Osteocyte (in vitro differentiated cells): Measurements from ENCODE around the gene MEIOB. TPM values are rescaled to one million over a fixed set of nuclear protein-coding genes. Genes with fewer than 3 reads are reported as not detected.

Experiments
- DNase-seq: peaks from one replicate; pipeline ENCODE4 v3.0.0; 2021; ENCODE audit warnings: mixed read lengths; ENCODE audit not compliant: unreplicated experiment; ENCODE audit errors: extremely low spot score
- H3K27ac Mint-ChIP-seq: one replicate; pipeline ENCODE4 v1.8.0; 2021; ENCODE audit warnings: mild to moderate bottlenecking, mixed read lengths; ENCODE audit not compliant: unreplicated experiment
- H3K27me3 Mint-ChIP-seq: one replicate; pipeline ENCODE4 v1.8.0; 2021; ENCODE audit warnings: mixed read lengths; ENCODE audit not compliant: unreplicated experiment
- H3K36me3 Mint-ChIP-seq: one replicate; pipeline ENCODE4 v1.8.0; 2021; ENCODE audit warnings: mixed read lengths; ENCODE audit not compliant: unreplicated experiment
- H3K4me1 Mint-ChIP-seq: one replicate; pipeline ENCODE4 v1.8.0; 2021; ENCODE audit warnings: mixed read lengths; ENCODE audit not compliant: unreplicated experiment
- H3K4me3 Mint-ChIP-seq: one replicate; pipeline ENCODE4 v1.8.0; 2021; ENCODE audit warnings: mild to moderate bottlenecking, moderate library complexity, mixed read lengths; ENCODE audit not compliant: unreplicated experiment
- H3K9me3 Mint-ChIP-seq: one replicate; pipeline ENCODE4 v1.8.0; 2021; ENCODE audit warnings: mixed read lengths; ENCODE audit not compliant: unreplicated experiment
- total RNA-seq: library from RNA; stranded (reverse); gene quantifications from 2 replicates; pipeline ENCODE4 v1.2.1, GENCODE V29; 2021
- TF ChIP-seq, protein P1 (sequence below): fragments of 200-600 bp; sonication (generic); IDR thresholded peaks from 2 replicates; pipeline ENCODE4 v1.5.0; 2021; ENCODE audit warnings: antibody characterized with exemption, mild to moderate bottlenecking, moderate library complexity

Gene MEIOB
- total RNA-seq, 1 donor from 2014 or later: 1.2 TPM

DNA sequence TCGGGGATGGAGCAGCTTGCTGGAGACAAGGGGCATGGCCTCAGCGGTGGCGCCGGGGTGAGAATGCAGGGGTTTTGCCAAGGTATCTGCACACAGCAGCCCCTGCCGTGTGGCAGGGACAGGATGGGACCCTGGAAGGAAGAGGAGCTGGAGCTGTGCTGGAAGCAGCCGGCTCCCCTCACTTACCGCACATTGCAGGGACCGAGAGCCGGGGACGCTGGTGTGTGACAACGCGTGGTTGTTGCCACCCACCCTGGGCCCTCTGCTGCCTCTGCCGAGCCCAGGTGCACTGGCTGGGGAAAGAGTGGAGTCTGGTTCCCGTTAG lies 86.2 kb downstream of the MEIOB start:
- Mint-ChIP-seq H3K36me3 (peaks cover 5% of the 10 kb centered on the region), H3K4me3 (no peak overlapping the region), H3K9me3 (no peaks in the 10 kb centered on the region), H3K27me3 (no peaks in the 10 kb centered on the region), H3K27ac (no peak overlapping the region), H3K4me1 (peaks cover 24% of the 10 kb centered on the region)
- no peak for DNase-seq
- TF ChIP-seq, protein P1, sequence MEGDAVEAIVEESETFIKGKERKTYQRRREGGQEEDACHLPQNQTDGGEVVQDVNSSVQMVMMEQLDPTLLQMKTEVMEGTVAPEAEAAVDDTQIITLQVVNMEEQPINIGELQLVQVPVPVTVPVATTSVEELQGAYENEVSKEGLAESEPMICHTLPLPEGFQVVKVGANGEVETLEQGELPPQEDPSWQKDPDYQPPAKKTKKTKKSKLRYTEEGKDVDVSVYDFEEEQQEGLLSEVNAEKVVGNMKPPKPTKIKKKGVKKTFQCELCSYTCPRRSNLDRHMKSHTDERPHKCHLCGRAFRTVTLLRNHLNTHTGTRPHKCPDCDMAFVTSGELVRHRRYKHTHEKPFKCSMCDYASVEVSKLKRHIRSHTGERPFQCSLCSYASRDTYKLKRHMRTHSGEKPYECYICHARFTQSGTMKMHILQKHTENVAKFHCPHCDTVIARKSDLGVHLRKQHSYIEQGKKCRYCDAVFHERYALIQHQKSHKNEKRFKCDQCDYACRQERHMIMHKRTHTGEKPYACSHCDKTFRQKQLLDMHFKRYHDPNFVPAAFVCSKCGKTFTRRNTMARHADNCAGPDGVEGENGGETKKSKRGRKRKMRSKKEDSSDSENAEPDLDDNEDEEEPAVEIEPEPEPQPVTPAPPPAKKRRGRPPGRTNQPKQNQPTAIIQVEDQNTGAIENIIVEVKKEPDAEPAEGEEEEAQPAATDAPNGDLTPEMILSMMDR: no peak

DNA sequence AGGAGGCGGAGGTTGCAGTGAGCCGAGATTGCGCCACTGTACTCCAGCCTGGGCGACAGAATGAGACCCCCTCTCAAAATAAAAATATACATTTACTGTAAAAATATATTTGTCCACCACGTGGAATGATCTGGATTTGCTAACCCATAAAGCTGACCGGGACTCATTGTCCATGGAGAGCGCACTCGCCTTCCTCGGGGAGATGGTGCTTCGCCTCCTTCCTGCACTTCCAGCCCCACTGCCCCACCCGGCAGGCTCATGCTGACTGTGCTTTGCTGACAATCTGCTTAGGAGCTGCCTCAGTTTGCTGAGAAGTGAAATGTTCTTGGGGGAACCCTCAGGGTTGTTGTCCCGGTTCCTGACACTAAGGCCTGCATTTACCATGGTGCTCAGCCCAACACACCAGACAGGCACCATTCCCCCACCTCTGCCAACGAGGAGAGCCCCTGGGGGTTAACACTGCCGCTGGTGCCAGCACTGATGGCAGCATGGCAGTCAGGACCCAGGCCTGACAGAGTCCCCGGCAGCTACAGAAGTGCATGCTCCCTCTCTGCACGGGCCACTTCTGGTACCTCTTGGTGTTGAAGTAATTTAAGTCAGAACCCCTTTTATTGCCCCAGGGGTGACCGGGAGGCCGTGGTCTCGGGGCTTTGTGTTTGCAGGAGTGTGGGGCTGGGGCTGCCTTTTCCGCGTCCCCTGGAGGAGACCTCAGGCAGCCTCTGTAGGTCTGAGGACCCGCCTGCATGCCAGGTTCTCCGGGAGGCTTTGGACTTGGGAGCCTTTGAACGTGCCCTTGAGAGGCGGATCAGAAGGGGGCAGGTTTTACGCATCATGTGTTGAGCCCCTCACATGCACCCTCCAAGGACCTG lies 86.8 kb downstream of the MEIOB start:
- no peak overlapping the region for H3K27ac Mint-ChIP-seq
- H3K4me1 Mint-ChIP-seq: peaks cover 24% of the 10 kb centered on the region
- no peaks in the 10 kb centered on the region for H3K27me3 Mint-ChIP-seq
- DNase-seq: no peak
- H3K4me3 Mint-ChIP-seq: peak overlapping the region; percentile 62
- H3K9me3 Mint-ChIP-seq: no peaks in the 10 kb centered on the region
- H3K36me3 Mint-ChIP-seq: peaks cover 5% of the 10 kb centered on the region
- TF ChIP-seq, protein P1: no peak

Other genes starting within 250 kb of the MEIOB start
- gene JPT2, start 193.9 kb downstream of the MEIOB start, total RNA-seq: 53.6 and 55.1 TPM in 2 replicates
- gene MAPK8IP3, start 166.0 kb downstream of the MEIOB start, total RNA-seq: 89.7 and 105 TPM in 2 replicates
- gene NME3, start 100.6 kb downstream of the MEIOB start, total RNA-seq: 45.8 and 48.8 TPM in 2 replicates
- 21.5 and 22.4 TPM in 2 replicates for gene EME2, start 99.4 kb downstream of the MEIOB start, total RNA-seq
- gene MRPS34, start 99.0 kb downstream of the MEIOB start, total RNA-seq: 70.9 and 73.9 TPM in 2 replicates
- gene SPSB3, start 89.6 kb downstream of the MEIOB start, total RNA-seq: 52.8 and 53.4 TPM in 2 replicates
- 55.5 and 56.3 TPM in 2 replicates for gene NUBP2, start 89.2 kb downstream of the MEIOB start, total RNA-seq
- 0.34 and 0.43 TPM in 2 replicates for gene IGFALS, start 78.5 kb downstream of the MEIOB start, total RNA-seq
- 55.0 and 57.0 TPM in 2 replicates for gene HAGH, start 45.3 kb downstream of the MEIOB start, total RNA-seq
- gene FAHD1, start 45.0 kb downstream of the MEIOB start, total RNA-seq: 25.9 and 29.5 TPM in 2 replicates
- not detected in 2 replicates for gene HS3ST6, start 46.3 kb upstream of the MEIOB start, total RNA-seq
- gene MSRB1, start 71.0 kb upstream of the MEIOB start, total RNA-seq: 17.1 and 21.0 TPM in 2 replicates
- gene RPL3L, start 82.5 kb upstream of the MEIOB start, total RNA-seq: 1.2 TPM in 1 of 2 replicates, not detected in the other
- 126 TPM in 2 replicates for gene NDUFB10, start 87.4 kb upstream of the MEIOB start, total RNA-seq
- 2,261 and 2,286 TPM in 2 replicates for gene RPS2, start 92.7 kb upstream of the MEIOB start, total RNA-seq
- 0.46 TPM in 1 of 2 replicates, not detected in the other for gene RNF151, start 94.7 kb upstream of the MEIOB start, total RNA-seq
- gene TBL3, start 99.9 kb upstream of the MEIOB start, total RNA-seq: 29.9 and 32.0 TPM in 2 replicates
- 0.54 and 0.91 TPM in 2 replicates for gene NOXO1, start 109.3 kb upstream of the MEIOB start, total RNA-seq
- gene GFER, start 112.0 kb upstream of the MEIOB start, total RNA-seq: 21.2 and 24.7 TPM in 2 replicates
- 0.57 and 0.91 TPM in 2 replicates for gene SYNGR3, start 117.8 kb upstream of the MEIOB start, total RNA-seq
- 45.4 and 46.9 TPM in 2 replicates for gene ZNF598, start 137.7 kb upstream of the MEIOB start, total RNA-seq
- gene NPW, start 147.6 kb upstream of the MEIOB start, total RNA-seq: 4.1 and 4.4 TPM in 2 replicates
- gene NHERF2, start 154.7 kb upstream of the MEIOB start, total RNA-seq: 143 and 146 TPM in 2 replicates
- 22.2 and 24.3 TPM in 2 replicates for gene NTHL1, start 175.7 kb upstream of the MEIOB start, total RNA-seq
- gene TSC2, start 175.8 kb upstream of the MEIOB start, total RNA-seq: 183 and 194 TPM in 2 replicates